Midbrain (tissue), 1 donor: ENCODE data around the gene TRMO.
"Not testable (repeated sequence)": the region's sequence is repeated elsewhere in the genome, so short reads cannot be mapped to it uniquely, and the experiment has no call there.

ENCODE experiments used
- DNase-seq: peaks from one replicate; lab custom pipeline; 2025; lab: John Stamatoyannopoulos, UW

The TRMO gene

GRCh38 chr9:97921959-97922724 is at the start of gene TRMO:
TSS of gene TRMO (minus strand) at chr9:97922500. CDS start at chr9:97922493, 7 bp downstream.
- DNase-seq: peak; percentile 98

- no peak for DNase-seq
These were observed 47.9 kb upstream of the TRMO start for GRCh38 chr9:97970165-97970564.

GRCh38 chr9:97969014-97969413 is 46.7 kb upstream of the TRMO start:
- no peak for DNase-seq

- no peak for DNase-seq
These were observed 44.2 kb upstream of the TRMO start for GRCh38 chr9:97966493-97966892.

- no peak for DNase-seq
These were observed 42.6 kb upstream of the TRMO start for GRCh38 chr9:97964901-97965300.

GRCh38 chr9:97963232-97963631 is 40.9 kb upstream of the TRMO start:
- no peak for DNase-seq

- DNase-seq: no peak
These were observed 40.3 kb upstream of the TRMO start for GRCh38 chr9:97962575-97962974.

- no peak for DNase-seq
These were observed 39.8 kb upstream of the TRMO start for GRCh38 chr9:97962136-97962535.

GRCh38 chr9:97961361-97961760 is 39.1 kb upstream of the TRMO start:
- DNase-seq: no peak

GRCh38 chr9:97960678-97961328 is 38.5 kb upstream of the TRMO start:
- DNase-seq: not testable (repeated sequence)

- no peak for DNase-seq
These were observed 37.3 kb upstream of the TRMO start for GRCh38 chr9:97959585-97959984.

GRCh38 chr9:97958812-97959511 is 36.7 kb upstream of the TRMO start:
- DNase-seq: peak; percentile 27

GRCh38 chr9:97956331-97956730 is 34.0 kb upstream of the TRMO start:
- no peak for DNase-seq

GRCh38 chr9:97954550-97954989 is 32.3 kb upstream of the TRMO start:
- no peak for DNase-seq

- not testable (repeated sequence) for DNase-seq
These were observed 28.6 kb upstream of the TRMO start for GRCh38 chr9:97950873-97951272.

GRCh38 chr9:97947094-97947493 is 24.8 kb upstream of the TRMO start:
- not testable (repeated sequence) for DNase-seq

- DNase-seq: not testable (repeated sequence)
These were observed 23.2 kb upstream of the TRMO start for GRCh38 chr9:97945470-97945869.

- DNase-seq: no peak
These were observed 22.3 kb upstream of the TRMO start for GRCh38 chr9:97944612-97945011.

GRCh38 chr9:97943308-97943855 is 21.1 kb upstream of the TRMO start:
- DNase-seq: no peak

GRCh38 chr9:97941323-97941722 is 19.0 kb upstream of the TRMO start:
- no peak for DNase-seq

- DNase-seq: no peak
These were observed 18.4 kb upstream of the TRMO start for GRCh38 chr9:97940741-97941140.

GRCh38 chr9:97940233-97940632 is 17.9 kb upstream of the TRMO start:
- no peak for DNase-seq
